ENCODE results near the gene GNG12. TPM values are rescaled to one million over a fixed set of nuclear protein-coding genes. Genes with fewer than 3 reads are reported as not detected.

GNG12 gene
- total and polyA plus RNA-seq, 12 donors = 15.3 to 121 (median 84.7) TPM

DNA sequence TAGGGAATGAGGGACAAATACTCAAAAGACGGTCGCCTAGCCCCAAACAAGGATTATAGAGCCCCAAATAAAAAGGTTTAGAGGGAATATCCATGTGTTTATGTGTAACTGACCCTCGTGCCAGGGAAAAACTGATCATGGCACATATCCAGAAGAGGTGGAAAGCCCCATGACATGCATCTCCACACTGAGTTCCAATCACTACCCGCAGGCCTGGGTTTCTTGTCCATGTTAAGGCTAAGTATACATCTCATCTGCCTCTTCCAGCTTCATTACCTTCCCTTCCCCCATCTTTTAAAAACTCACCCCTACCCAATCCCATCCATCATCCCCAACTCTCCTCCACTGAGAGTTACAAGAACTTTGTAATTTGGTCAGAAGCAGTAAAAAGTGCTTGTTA, 133.0 kb downstream of the GNG12 start:
- Histone ChIP-seq H3K9me3 (replicated peaks in 1 of 3) (no peaks in the 10 kb centered on the region), H3K27me3 (no peaks in the 10 kb centered on the region), H3K4me3 (no peak overlapping the region), H3K4me1 (replicated peaks in 1 of 2) (peaks cover 0 to 8% of the 10 kb centered on the region in 2 donors), H3K27ac (no peak overlapping the region), H3K36me3 (replicated peaks in 1 of 2) (no peaks in the 10 kb centered on the region)
- intact Hi-C loops (cut with DNase I) = no loop called here
- TF ChIP-seq POLR2A (IDR thresholded peaks at IDR 0.05) = no peak
- WGBS, 4 donors = 83 to 88% (median 86%) methylated on average over 4 of the region's 4 CpGs
- no peak for DNase-seq

DNA sequence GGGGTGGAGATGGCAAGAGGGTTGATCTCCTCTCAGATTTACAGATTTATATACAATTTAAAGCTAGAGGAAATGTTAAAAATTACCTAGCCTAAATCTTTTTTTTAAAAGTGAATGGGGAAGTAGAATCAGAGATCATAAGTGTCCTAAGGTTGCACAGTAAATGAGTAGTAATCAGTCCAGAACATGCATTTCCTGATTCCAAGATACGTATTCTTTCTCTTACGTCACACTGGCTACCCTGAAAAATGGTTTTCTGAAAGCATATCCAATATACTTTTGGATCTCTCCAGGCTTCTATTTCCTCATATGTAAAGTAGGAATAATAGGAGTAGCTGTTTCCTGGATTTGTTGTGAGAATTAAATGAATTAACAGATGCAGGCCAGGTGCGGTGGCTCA, 136.6 kb downstream of the GNG12 start:
- Histone ChIP-seq H3K27ac (no peak overlapping the region), H3K36me3 (replicated peaks in 1 of 2) (no peaks in the 10 kb centered on the region), H3K27me3 (no peaks in the 10 kb centered on the region), H3K4me1 (replicated peaks in 1 of 2) (peaks cover 0 to 8% of the 10 kb centered on the region in 2 donors), H3K4me3 (no peak overlapping the region), H3K9me3 (replicated peaks in 1 of 3) (no peaks in the 10 kb centered on the region)
- WGBS, 4 donors = 71 to 95% (median 77%) methylated on average over 3 of the region's 3 CpGs
- TF ChIP-seq POLR2A (IDR thresholded peaks at IDR 0.05) = no peak
- TF ChIP-seq, protein P1, sequence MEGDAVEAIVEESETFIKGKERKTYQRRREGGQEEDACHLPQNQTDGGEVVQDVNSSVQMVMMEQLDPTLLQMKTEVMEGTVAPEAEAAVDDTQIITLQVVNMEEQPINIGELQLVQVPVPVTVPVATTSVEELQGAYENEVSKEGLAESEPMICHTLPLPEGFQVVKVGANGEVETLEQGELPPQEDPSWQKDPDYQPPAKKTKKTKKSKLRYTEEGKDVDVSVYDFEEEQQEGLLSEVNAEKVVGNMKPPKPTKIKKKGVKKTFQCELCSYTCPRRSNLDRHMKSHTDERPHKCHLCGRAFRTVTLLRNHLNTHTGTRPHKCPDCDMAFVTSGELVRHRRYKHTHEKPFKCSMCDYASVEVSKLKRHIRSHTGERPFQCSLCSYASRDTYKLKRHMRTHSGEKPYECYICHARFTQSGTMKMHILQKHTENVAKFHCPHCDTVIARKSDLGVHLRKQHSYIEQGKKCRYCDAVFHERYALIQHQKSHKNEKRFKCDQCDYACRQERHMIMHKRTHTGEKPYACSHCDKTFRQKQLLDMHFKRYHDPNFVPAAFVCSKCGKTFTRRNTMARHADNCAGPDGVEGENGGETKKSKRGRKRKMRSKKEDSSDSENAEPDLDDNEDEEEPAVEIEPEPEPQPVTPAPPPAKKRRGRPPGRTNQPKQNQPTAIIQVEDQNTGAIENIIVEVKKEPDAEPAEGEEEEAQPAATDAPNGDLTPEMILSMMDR (IDR thresholded peaks at IDR 0.05) = no peak
- intact Hi-C loops (cut with DNase I) = loop anchor here in 1 of 2 donors (10.0 kb wide), 1 partner anchor 58 kb away; no protein-coding TSS in a partner anchor
- DNase-seq = no peak

DNA sequence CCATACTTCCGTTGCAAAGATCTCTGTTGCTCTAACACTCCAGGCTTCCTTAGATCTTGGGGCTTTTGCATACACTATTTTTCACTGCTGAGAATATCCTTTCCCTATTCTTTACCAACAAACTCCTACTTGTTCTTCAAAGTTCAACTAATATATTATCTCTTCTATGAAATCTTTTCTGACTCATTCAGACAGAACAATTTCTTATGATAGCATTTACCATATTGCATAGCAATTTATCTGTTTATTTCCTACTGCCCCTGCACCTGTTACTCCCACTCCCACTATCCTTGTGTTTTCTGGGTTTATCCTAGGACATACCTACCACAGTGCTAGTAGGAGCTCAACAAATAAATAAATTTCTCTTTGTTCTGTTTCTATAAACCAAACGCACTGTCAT, 137.3 kb downstream of the GNG12 start:
- Histone ChIP-seq H3K4me3 (no peak overlapping the region), H3K36me3 (replicated peaks in 1 of 2) (no peaks in the 10 kb centered on the region), H3K9me3 (replicated peaks in 1 of 3) (no peaks in the 10 kb centered on the region), H3K27me3 (no peaks in the 10 kb centered on the region), H3K4me1 (replicated peaks in 1 of 2) (peaks cover 0 to 4% of the 10 kb centered on the region in 2 donors), H3K27ac (no peak overlapping the region)
- DNase-seq = no peak
- intact Hi-C loops (cut with DNase I) = loop anchor here in 1 of 2 donors (10.0 kb wide), 1 partner anchor 59 kb away; no protein-coding TSS in a partner anchor
- 87 to 94% (median 90%) methylated on average over 2 of the region's 2 CpGs for WGBS, 4 donors
- TF ChIP-seq POLR2A (IDR thresholded peaks at IDR 0.05) = no peak
- TF ChIP-seq, protein P1 (IDR thresholded peaks at IDR 0.05) = no peak

DNA sequence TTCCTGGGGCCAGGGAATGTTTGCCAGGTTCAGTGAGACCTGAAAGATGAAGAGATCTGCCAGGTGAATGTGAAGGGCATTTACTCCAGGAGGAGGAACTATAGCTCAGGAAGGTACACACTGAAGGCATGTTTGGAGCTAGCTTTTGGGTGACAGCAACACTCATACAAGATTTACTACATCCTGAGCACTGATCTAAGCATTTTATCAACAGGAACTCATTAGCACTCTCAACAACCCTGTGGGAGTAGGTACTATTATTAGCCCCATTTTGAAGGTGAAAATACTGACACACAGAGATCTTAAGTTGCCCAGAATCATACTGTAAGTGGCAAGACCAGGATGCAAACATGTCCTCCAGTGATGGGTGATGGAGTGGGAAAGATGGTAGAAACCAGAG, 141.6 kb downstream of the GNG12 start:
- TF ChIP-seq POLR2A (IDR thresholded peaks at IDR 0.05) = no peak
- TF ChIP-seq, protein P1 (IDR thresholded peaks at IDR 0.05) = no peak
- DNase-seq = no peak
- intact Hi-C loops (cut with DNase I) = loop anchor here in 1 of 2 donors (10.0 kb wide), 1 partner anchor 63 kb away; no protein-coding TSS in a partner anchor

GRCh38 chr1:67690411-67690810, 142.9 kb downstream of the GNG12 start:
- Histone ChIP-seq H3K36me3 (replicated peaks in 1 of 2) (peaks cover 0 to 6% of the 10 kb centered on the region in 2 donors), H3K4me1 (replicated peaks in 1 of 2) (peaks cover 3 to 7% of the 10 kb centered on the region in 2 donors), H3K9me3 (replicated peaks in 1 of 3) (no peaks in the 10 kb centered on the region), H3K4me3 (no peak overlapping the region), H3K27ac (no peak overlapping the region), H3K27me3 (no peaks in the 10 kb centered on the region)
- intact Hi-C loops (cut with DNase I) = loop anchor here in 1 of 2 donors (10.0 kb wide), 1 partner anchor 64 kb away; no protein-coding TSS in a partner anchor
- WGBS, 4 donors = 86 to 97% (median 96%) methylated on average over 2 of the region's 2 CpGs
- TF ChIP-seq, protein P1 (IDR thresholded peaks at IDR 0.05) = no peak
- TF ChIP-seq POLR2A (IDR thresholded peaks at IDR 0.05) = no peak
- DNase-seq = no peak

More for the DNA sequence above, 141.6 kb downstream of the GNG12 start:
- Histone ChIP-seq H3K36me3 (replicated peaks in 1 of 2) (peaks cover 0 to 6% of the 10 kb centered on the region in 2 donors), H3K4me3 (no peak overlapping the region), H3K27me3 (no peaks in the 10 kb centered on the region), H3K4me1 (replicated peaks in 1 of 2) (peaks cover 0 to 7% of the 10 kb centered on the region in 2 donors), H3K9me3 (replicated peaks in 1 of 3) (no peaks in the 10 kb centered on the region), H3K27ac (no peak overlapping the region)

Data from adrenal gland (tissue), 12 donors.